ENCODE results near the gene NEB. TPM values are rescaled to one million over a fixed set of nuclear protein-coding genes. Genes with fewer than 3 reads are reported as not detected.

The NEB gene
- total and polyA plus RNA-seq, 9 donors, result 0.18 to 1.8 (median 0.26) TPM

DNA sequence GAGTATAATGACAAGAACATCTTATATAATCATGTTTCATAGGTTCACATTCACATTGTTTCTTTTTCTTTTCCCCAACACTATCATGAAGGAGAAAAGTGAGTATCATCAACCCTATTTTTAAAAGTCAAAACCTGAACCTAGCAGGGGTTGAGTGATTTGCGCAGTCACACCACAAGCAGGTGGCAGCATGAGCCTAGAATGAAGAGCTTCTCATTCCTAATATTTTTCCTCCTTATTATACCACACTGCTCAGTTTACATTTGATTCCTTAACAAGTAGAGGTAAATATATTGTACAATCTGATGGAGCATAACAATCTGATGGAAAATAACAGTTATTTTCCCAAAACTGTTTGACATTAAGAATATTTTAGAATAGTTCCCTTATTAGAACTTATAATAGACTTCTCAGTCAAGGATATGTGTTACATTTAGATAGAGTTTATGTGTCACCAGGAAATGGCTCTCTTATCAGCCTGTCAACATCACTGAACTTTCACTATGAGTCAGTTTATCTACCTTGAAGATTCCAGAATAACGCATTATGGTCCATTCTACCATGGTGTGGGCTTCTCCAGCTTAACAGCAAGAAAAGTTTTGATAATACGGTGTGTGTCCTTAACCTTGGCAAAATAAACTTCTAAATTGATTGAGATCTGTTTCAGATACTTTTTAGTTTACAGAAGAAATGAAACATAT is 119.5 kb downstream of the NEB start:
- Histone ChIP-seq H3K27me3 (no peaks in the 10 kb centered on the region), H3K4me3 (no peak overlapping the region), H3K9me3 (no peaks in the 10 kb centered on the region), H3K27ac (no peak overlapping the region), H3K36me3 (no peaks in the 10 kb centered on the region), H3K4me1 (ENCODE audit: insufficient read depth) (no peaks in the 10 kb centered on the region)
- DNase-seq, result no peak
- intact Hi-C loops (cut with DNase I), result loop anchor here in 1 of 4 donors (10.0 kb wide), 1 partner anchor 260 kb away; no protein-coding TSS in a partner anchor
- TF ChIP-seq EP300 (IDR thresholded peaks at IDR 0.05) (no peak), CTCF (IDR thresholded peaks at IDR 0.05) (no peak), POLR2A (IDR thresholded peaks at IDR 0.05) (no peak)
- WGBS, 3 donors, result 92 to 94% (median 93%) methylated on average over 3 of the region's 3 CpGs

DNA sequence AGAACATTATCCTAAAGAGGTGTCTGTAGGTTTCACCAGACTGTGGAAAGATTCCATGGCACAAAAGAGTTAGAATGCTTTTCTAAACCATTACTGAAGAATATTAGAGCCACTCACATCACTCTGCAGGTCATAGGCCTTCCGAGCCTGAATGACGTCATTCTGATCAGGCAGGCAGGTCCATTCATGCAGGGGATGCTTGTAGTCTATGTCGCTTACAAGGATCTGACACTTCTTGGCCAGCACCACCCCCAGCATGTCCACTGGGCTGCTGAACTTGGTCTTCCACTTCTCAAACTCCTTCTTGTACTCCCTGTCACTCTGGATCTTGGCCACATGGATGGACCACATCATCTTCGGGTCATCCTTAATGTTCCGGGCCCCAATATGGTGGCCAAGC is 120.1 kb downstream of the NEB start:
- H3K27me3 ChIP-seq, result no peaks in the 10 kb centered on the region
- DNase-seq, result no peak
- TF ChIP-seq POLR2A (IDR thresholded peaks at IDR 0.05) (no peak), CTCF (IDR thresholded peaks at IDR 0.05) (no peak), EP300 (IDR thresholded peaks at IDR 0.05) (no peak)
- WGBS, 3 donors, result 89 to 93% (median 93%) methylated on average over 5 of the region's 5 CpGs
- no peak overlapping the region for H3K4me3 ChIP-seq
- H3K9me3 ChIP-seq, result no peaks in the 10 kb centered on the region
- H3K27ac ChIP-seq, result no peak overlapping the region
- H3K4me1 ChIP-seq (ENCODE audit: insufficient read depth), result no peaks in the 10 kb centered on the region
- intact Hi-C loops (cut with DNase I), result loop anchor here in 1 of 4 donors (10.0 kb wide), 1 partner anchor 261 kb away; no protein-coding TSS in a partner anchor
- H3K36me3 ChIP-seq, result no peaks in the 10 kb centered on the region

- DNase-seq, result no peak
- H3K27me3 ChIP-seq, result no peaks in the 10 kb centered on the region
- no peak overlapping the region for H3K4me3 ChIP-seq
- 57 to 74% (median 70%) methylated on average over 1 of the region's 1 CpG for WGBS, 3 donors
- intact Hi-C loops (cut with DNase I), result loop anchor here in 1 of 4 donors (10.0 kb wide), 1 partner anchor 263 kb away; no protein-coding TSS in a partner anchor
- no peaks in the 10 kb centered on the region for H3K36me3 ChIP-seq
- no peaks in the 10 kb centered on the region for H3K9me3 ChIP-seq
- H3K4me1 ChIP-seq (ENCODE audit: insufficient read depth), result no peaks in the 10 kb centered on the region
- no peak overlapping the region for H3K27ac ChIP-seq
- TF ChIP-seq POLR2A (IDR thresholded peaks at IDR 0.05), result no peak
- no peak for TF ChIP-seq EP300 (IDR thresholded peaks at IDR 0.05)
- TF ChIP-seq CTCF (IDR thresholded peaks at IDR 0.05), result no peak
These were observed 122.9 kb downstream of the NEB start for GRCh38 chr2:151611351-151611750.

GRCh38 chr2:151610310-151610709 is 124.0 kb downstream of the NEB start:
- no peaks in the 10 kb centered on the region for H3K27me3 ChIP-seq
- intact Hi-C loops (cut with DNase I), result loop anchor here in 1 of 4 donors (10.0 kb wide), 1 partner anchor 264 kb away; no protein-coding TSS in a partner anchor
- 87 to 92% (median 87%) methylated on average over 4 of the region's 4 CpGs for whole genome bisulfite sequencing, 3 donors
- H3K27ac ChIP-seq, result no peak overlapping the region
- H3K4me3 ChIP-seq, result no peak overlapping the region
- no peaks in the 10 kb centered on the region for H3K36me3 ChIP-seq
- no peaks in the 10 kb centered on the region for H3K9me3 ChIP-seq
- no peaks in the 10 kb centered on the region for H3K4me1 ChIP-seq (ENCODE audit: insufficient read depth)
- no peak for TF ChIP-seq CTCF (IDR thresholded peaks at IDR 0.05)
- no peak for TF ChIP-seq POLR2A (IDR thresholded peaks at IDR 0.05)
- no peak for TF ChIP-seq EP300 (IDR thresholded peaks at IDR 0.05)
- DNase-seq, result no peak
